Cardiac muscle cell (in vitro differentiated cells and primary cell): ENCODE results near the gene ARL6IP4. TPM values are rescaled to one million over a fixed set of nuclear protein-coding genes. Genes with fewer than 3 reads are reported as not detected.

Experiments
- DNase-seq, 2 donors: peaks; one replicate each; pipeline versions ENCODE4 v3.0.0 to v3.0.0-alpha.2; 2010 to 2017; ENCODE audit warnings: low read depth in 1 of 2, low spot score in 1 of 2
- H3K27ac ChIP-seq: fragments of 200-600 bp; sonication (generic); 2 replicates; pipeline ENCODE4 v1.5.1; 2016
- H3K27me3 ChIP-seq: fragments of 200-600 bp; sonication (generic); 2 replicates; pipeline ENCODE4 v1.6.0; 2016; ENCODE audit warnings: control low read depth
- H3K36me3 ChIP-seq: fragments of 200-600 bp; sonication (generic); 2 replicates; pipeline ENCODE4 v1.5.1; 2016; ENCODE audit warnings: control low read depth
- H3K4me1 ChIP-seq: fragments of 200-600 bp; sonication (generic); 2 replicates; pipeline ENCODE4 v1.8.1; 2017; ENCODE audit warnings: low read depth, mild to moderate bottlenecking, mixed run types
- H3K4me3 ChIP-seq: fragments of 200-600 bp; sonication (generic); 2 replicates; pipeline ENCODE4 v1.5.1; 2016; ENCODE audit warnings: mild to moderate bottlenecking
- H3K9me3 ChIP-seq: fragments of 200-600 bp; sonication (generic); 2 replicates; pipeline ENCODE4 v1.5.1; 2017; ENCODE audit warnings: low read depth, mild to moderate bottlenecking, control low read depth
- CTCF ChIP-seq: IDR thresholded peaks from 2 replicates; pipeline ENCODE4 v1.5.1; 2012; ENCODE audit warnings: low read depth, mild to moderate bottlenecking, low read length
- polyA plus RNA-seq: library from polyadenylated mRNA; unstranded; fragments of >200 nt; fragmentation: Nextera tagmentation; extraction: Ambion mirVana; gene quantifications from 2 replicates; pipeline ENCODE4 v1.2.1, GENCODE V29; 2016
- total RNA-seq: library from RNA; depleted of rRNA; stranded (reverse); fragments of >200 nt; gene quantifications from 2 replicates; pipeline ENCODE4 v1.2.3, GENCODE V29; 2016

Gene ARL6IP4
- total and polyA plus RNA-seq, 2 experiments from 2014 or later, result 253 to 323 TPM

- no peak for TF ChIP-seq CTCF
- H3K27ac ChIP-seq, result no peak overlapping the region
- no peaks in the 10 kb centered on the region for H3K4me1 ChIP-seq
- H3K9me3 ChIP-seq, result no peaks in the 10 kb centered on the region
- H3K27me3 ChIP-seq, result no peaks in the 10 kb centered on the region
- no peak overlapping the region for H3K4me3 ChIP-seq
- DNase-seq, result no peak
- H3K36me3 ChIP-seq, result no peaks in the 10 kb centered on the region
These were observed 11.9 kb downstream of the ARL6IP4 start for GRCh38 chr12:122992386-122992785.

- Histone ChIP-seq H3K4me3 (no peak overlapping the region), H3K27me3 (no peaks in the 10 kb centered on the region), H3K9me3 (no peaks in the 10 kb centered on the region), H3K4me1 (no peaks in the 10 kb centered on the region), H3K27ac (no peak overlapping the region), H3K36me3 (no peaks in the 10 kb centered on the region)
- no peak for TF ChIP-seq CTCF
- DNase-seq, result no peak
These were observed 13.7 kb downstream of the ARL6IP4 start for GRCh38 chr12:122994140-122994675.

- Histone ChIP-seq H3K36me3 (no peaks in the 10 kb centered on the region), H3K4me1 (no peaks in the 10 kb centered on the region), H3K9me3 (no peaks in the 10 kb centered on the region), H3K27me3 (no peaks in the 10 kb centered on the region), H3K27ac (no peak overlapping the region), H3K4me3 (no peak overlapping the region)
- TF ChIP-seq CTCF, result no peak
- DNase-seq, result no peak
These were observed 14.5 kb downstream of the ARL6IP4 start for GRCh38 chr12:122994781-122995502.

- H3K27ac ChIP-seq, result no peak overlapping the region
- H3K36me3 ChIP-seq, result no peaks in the 10 kb centered on the region
- no peak overlapping the region for H3K4me3 ChIP-seq
- no peaks in the 10 kb centered on the region for H3K27me3 ChIP-seq
- no peaks in the 10 kb centered on the region for H3K9me3 ChIP-seq
- no peak for DNase-seq
- H3K4me1 ChIP-seq, result no peaks in the 10 kb centered on the region
- TF ChIP-seq CTCF, result no peak
These were observed 15.2 kb downstream of the ARL6IP4 start for GRCh38 chr12:122995503-122996187.

GRCh38 chr12:122996188-122996601 lies 15.7 kb downstream of the ARL6IP4 start:
- DNase-seq, result no peak
- no peak overlapping the region for H3K4me3 ChIP-seq
- H3K36me3 ChIP-seq, result no peaks in the 10 kb centered on the region
- H3K4me1 ChIP-seq, result no peaks in the 10 kb centered on the region
- H3K9me3 ChIP-seq, result no peaks in the 10 kb centered on the region
- TF ChIP-seq CTCF, result no peak
- H3K27ac ChIP-seq, result no peak overlapping the region
- H3K27me3 ChIP-seq, result no peaks in the 10 kb centered on the region
